IMR-90 (cell line): ENCODE results near the gene MTOR. TPM values are rescaled to one million over a fixed set of nuclear protein-coding genes. Genes with fewer than 3 reads are reported as not detected.

Source experiments
- ATAC-seq: fragments of 200-7000 bp; cut with Tn5 transposase; 2 replicates; pipeline ENCODE4 v1.9.1; 2020; ENCODE audit warnings: low read depth, mild to moderate bottlenecking, moderate library complexity
- BruUV-seq: library from RNA; stranded (reverse); fragments of 400-500 nt; replicated peaks from 2 replicates; lab custom pipeline; 2021; lab: Mats Ljungman, UMichigan
- CTCF ChIA-PET: fragments of 300-600 bp; formaldehyde crosslinking; extraction: SDS; loops from one replicate; lab custom pipeline; 2021; ENCODE audit warnings: antibody characterized with exemption; lab: Yijun Ruan, JAX
- POLR2A ChIA-PET: fragments of 300-600 bp; sonication (Branson Sonifier 250); formaldehyde crosslinking; loops from one replicate; lab custom pipeline; 2022; ENCODE audit warnings: antibody characterized with exemption; ENCODE audit not compliant: unreplicated experiment; lab: Charles Lee
- DNase-seq: peaks from one replicate; pipeline ENCODE4 v3.0.0; 2013
- H2AFZ ChIP-seq: replicated peaks from 2 replicates; pipeline ENCODE3; 2013; ENCODE audit warnings: low read length, mild to moderate bottlenecking; ENCODE audit not compliant: poor library complexity
- H2AK5ac ChIP-seq: 2 replicates; pipeline ENCODE4 v1.6.1; 2013; ENCODE audit warnings: low read depth, low read length, inconsistent platforms
- H2AK9ac ChIP-seq: replicated peaks from 2 replicates; pipeline ENCODE3; 2013; ENCODE audit warnings: mild to moderate bottlenecking, low read depth, low read length, moderate library complexity; ENCODE audit not compliant: poor library complexity
- H2BK120ac ChIP-seq: 2 replicates; pipeline ENCODE4 v1.6.1; 2013; ENCODE audit warnings: low read depth, low read length, inconsistent platforms
- H2BK15ac ChIP-seq: 3 replicates; pipeline ENCODE4 v1.6.1; 2013; ENCODE audit warnings: low read depth, low read length, inconsistent platforms
- H2BK20ac ChIP-seq: 2 replicates; pipeline ENCODE4 v1.6.1; 2013; ENCODE audit warnings: low read depth, mild to moderate bottlenecking, inconsistent platforms, low read length, moderate library complexity
- H2BK5ac ChIP-seq: 2 replicates; pipeline ENCODE4 v1.6.1; 2013; ENCODE audit warnings: mild to moderate bottlenecking, low read depth, low read length, inconsistent platforms; ENCODE audit not compliant: poor library complexity, severe bottlenecking
- H3K14ac ChIP-seq: replicated peaks from 2 replicates; pipeline ENCODE4 v1.6.1; 2013; ENCODE audit warnings: low read depth, low read length, inconsistent platforms
- H3K18ac ChIP-seq: 2 replicates; pipeline ENCODE4 v1.6.1; 2013; ENCODE audit warnings: low read depth, low read length, control low read depth
- H3K23ac ChIP-seq: 2 replicates; pipeline ENCODE4 v1.6.1; 2013; ENCODE audit warnings: low read depth, low read length, inconsistent platforms
- H3K27ac ChIP-seq: 2 replicates; pipeline ENCODE4 v1.5.1; 2013; ENCODE audit warnings: mild to moderate bottlenecking, control low read depth, low read length; ENCODE audit not compliant: insufficient read depth
- H3K27me3 ChIP-seq: 2 replicates; pipeline ENCODE4 v1.6.1; 2013; ENCODE audit warnings: low read length; ENCODE audit not compliant: control insufficient read depth, insufficient read depth
- H3K36me3 ChIP-seq: 2 replicates; pipeline ENCODE4 v1.6.1; 2013; ENCODE audit warnings: low read length, mixed read lengths; ENCODE audit not compliant: control insufficient read depth, insufficient read depth
- H3K4ac ChIP-seq: 2 replicates; pipeline ENCODE4 v1.6.1; 2013; ENCODE audit warnings: low read depth, low read length, inconsistent platforms
- H3K4me1 ChIP-seq: 2 replicates; pipeline ENCODE4 v1.6.1; 2013; ENCODE audit warnings: low read length, mixed read lengths; ENCODE audit not compliant: control insufficient read depth, insufficient read depth
- H3K4me2 ChIP-seq: 2 replicates; pipeline ENCODE4 v1.6.1; 2013; ENCODE audit warnings: low read depth, mild to moderate bottlenecking, control low read depth, low read length, moderate library complexity
- H3K4me3 ChIP-seq: 2 replicates; pipeline ENCODE4 v1.5.1; 2013; ENCODE audit warnings: low read depth, mild to moderate bottlenecking, control low read depth, low read length, moderate library complexity; ENCODE audit not compliant: insufficient read depth
- H3K56ac ChIP-seq: 2 replicates; pipeline ENCODE4 v1.6.1; 2013; ENCODE audit warnings: low read length, inconsistent platforms; ENCODE audit not compliant: insufficient read depth; ENCODE audit errors: extremely low read depth
- H3K79me1 ChIP-seq, 2 experiments: 2 replicates each; pipeline ENCODE4 v1.6.1; 2013; ENCODE audit warnings: low read length in 2 of 2, inconsistent platforms in 1 of 2, low read depth in 1 of 2
- H3K9ac ChIP-seq: 2 replicates; pipeline ENCODE4 v1.6.1; 2013; ENCODE audit warnings: low read depth, low read length, control low read depth
- H3K9me1 ChIP-seq: 2 replicates; pipeline ENCODE4 v1.6.1; 2013; ENCODE audit warnings: low read length, inconsistent platforms; ENCODE audit not compliant: insufficient read depth
- H3K9me3 ChIP-seq: 2 replicates; pipeline ENCODE4 v1.6.1; 2013; ENCODE audit warnings: low read length; ENCODE audit not compliant: control insufficient read depth, insufficient read depth
- H4K20me1 ChIP-seq: 2 replicates; pipeline ENCODE4 v1.6.1; 2013; ENCODE audit warnings: low read length, inconsistent platforms; ENCODE audit not compliant: insufficient read depth
- H4K5ac ChIP-seq: 2 replicates; pipeline ENCODE4 v1.6.1; 2013; ENCODE audit warnings: mild to moderate bottlenecking, low read depth, low read length, control low read depth
- H4K8ac ChIP-seq, 2 experiments: 2 replicates each; pipeline ENCODE4 v1.6.1; 2013; ENCODE audit warnings: low read depth in 2 of 2, low read length in 2 of 2, control low read depth in 1 of 2, inconsistent platforms in 1 of 2
- H4K91ac ChIP-seq: 2 replicates; pipeline ENCODE4 v1.6.1; 2013; ENCODE audit warnings: low read depth, low read length, inconsistent platforms; ENCODE audit not compliant: insufficient read depth
- FOS ChIP-seq: fragments of 150-350 bp; IDR thresholded peaks from 2 replicates; pipeline ENCODE4 v1.6.1; 2016; ENCODE audit warnings: low read depth, low read length
- MAZ ChIP-seq: IDR thresholded peaks from 2 replicates; pipeline ENCODE4 v1.6.1; 2012; ENCODE audit warnings: low read depth, mild to moderate bottlenecking, low read length, improper control_type of control experiment, moderate library complexity, borderline replicate concordance
- SMC3 ChIP-seq: fragments of 150-350 bp; IDR thresholded peaks from 2 replicates; pipeline ENCODE4 v1.6.1; 2016; ENCODE audit warnings: low read depth, mild to moderate bottlenecking, antibody characterized with exemption, low read length, moderate library complexity
- WGBS, 2 experiments: methylation state at CpG; one replicate each; pipeline versions ENCODE4 v1.1.5 to v1.1.7; 2013; ENCODE audit warnings: missing lambda C conversion rate in 2 of 2; ENCODE audit not compliant: insufficient read length in 1 of 2; ENCODE audit errors: extremely low coverage in 2 of 2; 5-methylcytosine and 5-hydroxymethylcytosine counted together
- dilution Hi-C: fragments of 300-500 bp; cut with HindIII; formaldehyde crosslinking; loops from one replicate; pipeline ENCODE4 v1.14.3; 2018; ENCODE audit warnings: low sequenced_read_pairs; ENCODE audit not compliant: unreplicated experiment
- in situ Hi-C: fragments of 300-500 bp; cut with MboI; formaldehyde crosslinking; loops from 3 replicates; pipeline ENCODE4 v1.14.3; 2019; ENCODE audit warnings: low sequenced_read_pairs, inconsistent platforms, mixed read lengths
- intact Hi-C: fragments of 100-400 bp; cut with micrococcal nuclease; formaldehyde crosslinking; loops from 2 replicates; pipeline ENCODE4 v1.10.0; 2022
- polyA plus RNA-seq, 3 experiments: library from polyadenylated mRNA; depleted of rRNA; stranded (reverse); fragments of >200 nt; gene quantifications; 2 replicates each; pipeline ENCODE4 v1.2.3, GENCODE V29; 2012; ENCODE audit warnings: low replicate concordance in 1 of 3
- total RNA-seq: library from RNA; depleted of rRNA; stranded (reverse); fragments of >200 nt; gene quantifications from 2 replicates; pipeline ENCODE4 v1.2.3, GENCODE V29; 2012
- TF ChIP-seq, protein P1 (sequence below): fragments of 150-350 bp; IDR thresholded peaks from 2 replicates; pipeline ENCODE4 v1.6.1; 2017; ENCODE audit warnings: mild to moderate bottlenecking, antibody characterized with exemption, low read length, low read depth

MTOR gene
- total and polyA plus RNA-seq, 2 of the 4 experiments (the other 2 are of a cell fraction): 19.2 to 36.7 TPM

DNA sequence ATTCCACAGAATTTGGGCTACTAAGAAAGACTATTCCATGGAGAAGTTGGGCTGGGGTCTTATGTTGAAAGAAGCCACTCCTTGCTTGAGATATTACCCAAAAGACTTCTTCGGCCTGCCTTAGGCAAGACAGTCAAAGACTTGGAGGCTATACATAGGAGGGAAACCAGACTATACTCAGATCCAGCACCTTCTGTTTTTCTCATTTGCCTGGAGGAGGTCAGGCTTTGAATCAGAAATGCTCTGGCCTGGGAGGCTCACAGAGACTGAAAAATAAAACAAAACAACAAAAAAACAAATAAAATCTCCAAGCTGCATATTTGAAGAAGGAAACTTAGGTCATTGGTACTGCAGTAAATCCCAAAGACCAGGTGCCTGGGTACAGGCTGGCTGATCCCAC lies 124.3 kb downstream of the MTOR start:
- no TSS peak for BruUV-seq
- Histone ChIP-seq H3K9me3 (no peaks in the 10 kb centered on the region), H3K4ac (no peak overlapping the region), H3K4me1 (peaks cover 14% of the 10 kb centered on the region), H3K18ac (no peak overlapping the region), H3K23ac (no peak overlapping the region), H4K20me1 (no peaks in the 10 kb centered on the region), H4K91ac (no peak overlapping the region), H3K56ac (no peak overlapping the region), H2BK5ac (no peak overlapping the region), H2BK20ac (no peak overlapping the region), H3K9me1 (peaks cover 10% of the 10 kb centered on the region), H3K36me3 (peaks cover 17% of the 10 kb centered on the region), H3K9ac (no peak overlapping the region), H4K5ac (no peak overlapping the region), H3K4me2 (no peak overlapping the region), H3K79me1 (peaks cover 0 to 3% of the 10 kb centered on the region in 2 experiments; a peak in 1 of 4 replicates), H2AK5ac (no peak overlapping the region), H3K27me3 (no peaks in the 10 kb centered on the region), H3K4me3 (no peak overlapping the region), H2AFZ (no peak overlapping the region), H4K8ac (no peak overlapping the region), H2BK15ac (no peak overlapping the region), H3K27ac (no peak overlapping the region), H2AK9ac (no peak overlapping the region), H3K14ac (no peak overlapping the region), H2BK120ac (no peak overlapping the region)
- TF ChIP-seq, protein P1, sequence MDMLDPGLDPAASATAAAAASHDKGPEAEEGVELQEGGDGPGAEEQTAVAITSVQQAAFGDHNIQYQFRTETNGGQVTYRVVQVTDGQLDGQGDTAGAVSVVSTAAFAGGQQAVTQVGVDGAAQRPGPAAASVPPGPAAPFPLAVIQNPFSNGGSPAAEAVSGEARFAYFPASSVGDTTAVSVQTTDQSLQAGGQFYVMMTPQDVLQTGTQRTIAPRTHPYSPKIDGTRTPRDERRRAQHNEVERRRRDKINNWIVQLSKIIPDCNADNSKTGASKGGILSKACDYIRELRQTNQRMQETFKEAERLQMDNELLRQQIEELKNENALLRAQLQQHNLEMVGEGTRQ: no peak
- TF ChIP-seq SMC3 (no peak), FOS (no peak), MAZ (no peak)
- dilution Hi-C loops: no loop called here
- no peak for DNase-seq
- POLR2A ChIA-PET: no interaction called here
- no peak for ATAC-seq
- in situ Hi-C loops: no loop called here
- CTCF ChIA-PET: no interaction called here
- intact Hi-C loops: no loop called here
- WGBS, 2 experiments: no CpG with 5 or more reads among the region's 1 CpG
